CD4-positive, alpha-beta T cell treated with Interleukin-4 for 1 hour (primary cell): ENCODE data around the gene MYO5C.
A peak's percentile ranks its signal among the peaks of the same experiment; 100 is the strongest.
"Not testable (repeated sequence)": the region's sequence is repeated elsewhere in the genome, so short reads cannot be mapped to it uniquely, and the experiment has no call there.

Source experiments
- DNase-seq, 2 donors: peaks; one replicate each; pipeline ENCODE4 v3.0.0-alpha.2; 2020 to 2022

The MYO5C gene

DNA sequence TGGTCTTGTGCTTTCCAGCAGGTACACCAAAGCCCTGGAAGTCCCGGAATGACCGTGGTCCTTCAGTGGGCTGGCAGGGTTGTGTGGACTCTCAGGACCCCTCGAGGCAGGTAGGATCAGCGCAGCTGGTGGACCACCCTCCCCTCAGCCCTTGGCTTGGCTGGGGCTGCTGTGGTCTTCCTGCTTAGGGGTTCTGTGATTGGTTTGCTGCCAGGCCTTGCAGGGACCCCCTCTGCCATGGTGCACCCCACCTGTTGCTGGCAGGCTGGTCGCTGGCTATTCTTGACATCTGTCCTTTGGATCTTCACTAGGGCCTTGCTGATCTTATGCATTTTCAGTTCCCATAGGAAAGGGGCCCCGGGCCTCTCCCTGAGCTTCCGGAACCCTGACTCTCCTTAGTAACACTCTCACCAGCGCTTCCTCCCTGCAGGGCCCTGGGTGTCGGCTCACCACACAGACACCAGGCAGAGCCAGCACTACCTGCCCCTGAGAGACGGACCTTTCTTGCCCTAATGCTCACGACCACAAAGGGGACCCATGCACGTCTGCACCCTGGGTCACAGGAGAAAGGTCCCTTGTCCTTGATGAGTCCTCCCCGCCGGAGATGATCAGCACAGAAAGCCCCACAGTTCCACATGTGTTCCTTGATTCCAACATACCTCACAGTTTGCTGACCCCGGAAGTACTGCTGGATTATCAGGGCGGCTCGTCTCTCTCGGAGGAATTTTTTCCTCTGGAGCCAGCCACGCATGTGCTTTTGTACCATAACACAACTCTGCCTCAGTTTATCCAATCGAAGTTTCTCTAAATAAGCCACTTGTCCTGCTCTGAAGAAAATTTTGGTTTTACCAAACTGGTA lies 51.7 kb downstream of the MYO5C start:
- no peak for DNase-seq

DNA sequence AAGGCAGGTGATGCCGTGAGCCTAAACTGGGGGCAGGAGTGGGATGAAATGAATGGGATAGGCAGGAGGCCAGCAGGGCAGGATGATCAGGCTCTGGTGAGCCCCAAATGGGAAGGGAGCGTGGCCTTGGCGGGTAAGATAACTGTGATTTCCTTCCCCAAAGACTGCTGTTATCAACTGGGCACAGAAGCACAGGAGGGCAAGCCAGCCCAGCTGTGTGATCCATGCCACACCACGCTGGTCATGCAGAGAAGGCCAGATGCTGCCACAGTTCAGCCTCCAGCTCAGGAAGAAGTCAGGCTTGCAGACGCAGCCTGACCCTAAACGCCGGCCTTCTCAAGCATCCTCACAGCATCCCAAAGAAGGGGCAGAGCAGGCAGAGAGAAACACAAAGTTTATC lies 52.3 kb downstream of the MYO5C start:
- no peak for DNase-seq

DNA sequence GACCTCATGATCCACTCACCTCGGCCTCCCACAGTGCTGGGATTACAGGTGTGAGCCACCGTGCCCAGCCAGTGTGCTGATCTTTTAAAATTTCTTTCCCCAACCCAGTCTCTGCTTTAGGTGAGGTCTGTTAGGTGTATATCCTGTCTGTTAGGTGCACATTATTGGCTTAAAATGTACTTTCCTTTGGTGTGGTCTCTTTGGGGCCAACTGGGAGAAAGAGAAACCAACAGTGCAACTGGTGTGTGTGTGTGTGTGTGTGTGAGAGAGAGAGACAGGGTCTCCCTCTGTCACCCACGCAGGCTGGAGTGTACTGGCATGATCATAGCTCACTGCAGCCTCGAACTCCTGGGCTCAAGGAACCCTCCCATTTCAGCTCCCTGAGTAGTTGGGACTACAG lies 54.1 kb downstream of the MYO5C start:
- DNase-seq, result peak in 1 of 2 donors; percentile 37

DNA sequence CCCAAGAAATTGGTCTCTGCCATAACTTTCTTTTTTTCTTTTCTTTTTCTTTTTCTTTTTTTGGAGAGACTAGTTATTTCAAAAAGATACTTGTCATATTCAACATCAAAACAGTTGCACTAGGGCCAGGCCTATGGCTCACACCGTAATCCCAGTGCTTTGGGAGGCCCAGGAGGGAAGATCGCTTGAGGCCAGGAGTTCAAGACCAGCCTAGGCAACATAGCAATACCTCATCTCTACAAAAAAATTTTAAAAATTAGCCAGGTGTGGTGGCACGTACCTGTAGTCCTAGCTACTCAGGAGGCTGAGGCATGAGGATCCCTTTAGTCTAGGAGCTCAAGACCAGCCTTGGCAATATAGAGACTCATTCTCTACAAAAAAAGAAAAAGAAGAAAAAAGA lies 55.4 kb downstream of the MYO5C start:
- no peak for DNase-seq

DNA sequence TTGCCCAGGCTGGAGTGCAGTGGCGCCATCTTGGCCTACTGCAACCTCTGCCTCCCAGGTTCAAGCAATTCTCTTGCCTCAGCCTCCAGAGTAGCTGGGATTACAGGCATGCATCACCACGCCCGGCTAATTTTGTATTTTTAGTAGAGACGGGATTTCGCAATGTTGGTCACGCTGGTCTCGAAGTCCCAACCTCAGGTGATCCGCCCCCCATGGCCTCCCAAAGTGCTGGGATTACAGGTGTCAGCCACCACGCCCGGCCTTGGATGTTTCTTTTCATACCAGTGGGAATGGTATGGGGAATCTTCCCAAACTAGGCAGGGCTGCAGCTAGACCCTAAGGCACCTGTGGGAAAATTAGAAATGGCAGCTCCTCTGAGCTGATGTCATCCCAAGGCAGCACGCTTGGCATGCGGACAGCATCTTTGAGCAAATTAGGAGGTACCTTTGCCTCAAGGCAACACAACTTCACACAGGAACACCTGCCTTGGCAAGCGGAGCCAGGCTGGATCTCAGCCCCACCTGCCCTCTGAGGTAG lies 56.5 kb downstream of the MYO5C start:
- not testable (repeated sequence) for DNase-seq

DNA sequence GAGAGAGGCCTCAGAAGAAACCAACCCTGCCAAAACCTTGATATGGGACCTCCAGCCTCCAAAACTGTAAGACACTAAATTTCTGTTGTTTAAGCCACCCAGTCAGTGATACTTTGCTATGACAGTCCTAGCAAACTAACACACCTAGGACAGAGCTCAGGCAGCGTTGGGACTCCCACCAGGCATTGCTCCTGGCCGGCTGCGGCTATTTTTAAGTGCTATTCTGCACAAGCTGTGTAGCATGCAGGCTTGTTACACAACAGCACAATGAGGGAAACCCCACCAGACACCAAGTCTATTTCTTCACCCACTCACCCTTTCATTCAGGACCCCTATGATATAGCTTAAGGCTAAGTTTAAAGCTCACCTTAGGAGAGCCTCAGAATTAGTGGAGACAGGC lies 57.5 kb downstream of the MYO5C start:
- no peak for DNase-seq

DNA sequence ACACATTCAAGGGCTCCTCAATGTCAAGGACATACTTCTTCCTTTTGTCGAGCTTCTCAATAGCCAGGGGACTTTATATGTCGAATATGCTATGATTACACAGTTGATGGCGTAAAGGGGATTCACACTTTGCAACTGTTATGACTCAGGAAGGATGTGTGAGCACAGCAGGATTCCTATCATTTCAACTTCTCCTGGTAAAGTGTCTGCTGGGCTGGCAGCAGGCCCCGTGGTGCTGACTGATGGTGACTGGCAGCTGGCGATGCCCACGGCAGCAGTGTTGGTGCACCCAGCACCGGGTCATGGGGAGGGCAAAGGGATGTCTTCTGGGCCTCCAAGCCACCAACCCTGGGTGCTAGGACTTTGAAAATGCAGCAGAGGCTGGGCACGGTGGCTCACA lies 59.6 kb downstream of the MYO5C start:
- no peak for DNase-seq

DNA sequence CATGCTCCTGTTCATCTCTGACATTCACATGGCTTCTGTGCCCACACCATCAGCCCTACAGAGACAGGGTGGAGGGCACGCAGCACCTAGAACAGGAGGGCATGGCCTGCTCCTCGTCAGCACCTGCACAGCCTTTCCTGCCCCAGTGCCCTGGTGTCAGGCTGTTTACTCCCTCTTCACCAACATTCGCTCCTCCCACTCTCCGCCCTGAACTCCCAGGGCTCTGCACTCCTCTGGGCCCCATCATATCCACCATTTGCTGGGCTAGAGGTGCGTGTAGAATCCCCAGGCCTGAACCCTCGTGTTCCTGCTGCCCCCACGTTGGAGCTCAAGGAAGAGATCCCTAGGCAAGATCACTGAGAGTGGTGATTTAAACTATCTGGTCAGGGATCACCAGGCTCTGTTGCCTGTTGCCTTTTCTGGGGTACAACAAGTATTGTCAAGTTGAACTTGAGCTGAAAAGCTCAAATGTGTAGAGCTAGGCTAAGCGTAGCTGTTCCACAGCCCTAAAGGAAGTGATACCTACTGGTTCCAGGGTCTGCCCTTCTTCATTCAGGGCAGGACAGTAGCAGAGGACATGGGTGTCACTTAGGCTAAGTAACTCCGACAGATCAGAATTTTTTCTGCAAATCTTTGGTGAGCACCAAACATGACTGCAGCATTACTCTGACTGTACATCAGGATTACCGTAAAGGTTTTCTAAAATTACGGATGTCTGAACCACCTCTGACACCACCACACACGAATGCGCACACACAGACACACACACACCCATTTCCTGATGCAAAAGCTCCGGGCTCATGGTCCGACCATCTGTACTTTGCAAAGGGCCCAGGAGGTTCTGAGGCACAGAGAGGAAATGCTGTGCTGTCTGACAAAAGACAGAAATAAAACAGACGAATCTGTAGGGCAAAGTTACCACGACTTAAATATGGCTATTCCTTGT lies 60.7 kb downstream of the MYO5C start:
- peak; percentile 25 to 64 for DNase-seq

DNA sequence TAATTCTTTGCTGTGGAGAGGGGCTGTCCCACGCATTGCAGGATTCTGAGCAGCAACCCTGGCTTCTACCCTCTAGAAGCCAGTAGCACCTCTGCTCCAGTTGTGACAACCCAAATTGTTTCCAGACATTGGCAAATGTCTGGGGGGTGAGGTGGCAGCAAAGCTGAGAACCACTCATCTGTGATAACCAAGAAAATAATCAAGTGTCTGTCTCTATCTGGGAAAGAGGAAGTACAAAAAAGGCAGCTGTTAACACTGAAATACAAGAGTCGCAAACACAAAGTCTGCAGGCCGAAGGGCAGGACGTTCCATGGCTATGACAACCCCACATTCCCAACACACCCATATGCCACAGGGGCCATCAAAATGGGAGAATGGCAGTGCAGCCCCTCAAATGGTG lies 62.2 kb downstream of the MYO5C start:
- peak in 1 of 2 donors; percentile 71 for DNase-seq

DNA sequence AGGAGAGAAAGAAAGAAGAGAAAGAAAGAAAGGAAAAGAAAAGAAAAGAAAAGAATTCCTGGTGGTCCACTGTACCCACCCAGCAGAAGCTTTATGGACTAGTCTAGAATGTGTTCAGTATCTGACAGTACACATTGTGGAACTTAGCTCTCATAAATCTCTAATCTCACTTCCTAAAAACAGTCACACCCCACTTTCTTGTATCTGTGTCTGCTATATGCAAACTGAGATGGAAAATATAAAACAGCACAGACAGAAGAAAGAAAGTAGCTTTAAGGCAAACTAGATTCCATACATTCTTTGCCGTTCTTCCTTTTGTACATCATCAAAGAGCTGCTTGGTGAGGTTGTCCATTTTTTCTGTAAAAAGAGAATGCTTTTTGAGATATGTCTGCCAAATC lies 63.3 kb downstream of the MYO5C start:
- DNase-seq, result no peak

DNA sequence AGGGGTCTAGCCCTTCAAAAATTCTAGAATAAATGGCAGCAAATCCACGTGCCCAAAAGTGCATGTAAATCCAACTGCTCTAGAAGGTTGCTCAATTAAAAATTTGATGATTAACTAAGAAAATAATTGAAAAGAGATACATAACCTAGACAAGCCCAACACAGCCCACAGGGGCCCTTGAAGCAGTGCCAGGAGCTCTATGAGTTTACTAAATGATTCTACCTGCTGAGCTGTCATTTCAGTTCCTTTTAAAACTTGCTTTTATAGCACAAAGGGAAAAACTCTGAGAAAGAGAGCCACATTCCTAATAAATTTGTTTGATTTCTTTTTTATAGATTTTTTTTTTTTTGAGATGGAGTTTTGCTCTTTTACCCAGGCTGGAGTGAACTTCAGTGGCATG lies 65.5 kb downstream of the MYO5C start:
- no peak for DNase-seq

DNA sequence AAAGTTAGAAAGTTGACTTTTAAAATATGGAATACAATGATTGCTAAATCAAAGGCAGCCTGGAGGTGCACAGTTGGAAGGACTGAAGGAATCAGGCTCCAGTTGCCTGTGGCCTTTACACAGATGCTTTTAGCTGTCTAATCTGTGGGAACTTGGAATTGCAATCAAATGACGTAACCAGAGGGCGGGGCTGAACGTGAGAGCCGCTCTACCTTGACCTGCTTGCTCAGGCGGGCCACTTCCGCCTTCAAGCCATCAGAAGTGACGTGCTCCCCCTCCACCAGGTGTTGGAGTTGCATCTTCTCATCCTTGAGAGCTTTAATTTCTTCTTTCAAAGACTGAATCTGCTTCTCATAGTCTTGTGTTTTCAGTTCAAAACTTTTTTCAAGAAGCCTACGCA lies 66.7 kb downstream of the MYO5C start:
- DNase-seq, result peak in 1 of 2 donors; percentile 87

DNA sequence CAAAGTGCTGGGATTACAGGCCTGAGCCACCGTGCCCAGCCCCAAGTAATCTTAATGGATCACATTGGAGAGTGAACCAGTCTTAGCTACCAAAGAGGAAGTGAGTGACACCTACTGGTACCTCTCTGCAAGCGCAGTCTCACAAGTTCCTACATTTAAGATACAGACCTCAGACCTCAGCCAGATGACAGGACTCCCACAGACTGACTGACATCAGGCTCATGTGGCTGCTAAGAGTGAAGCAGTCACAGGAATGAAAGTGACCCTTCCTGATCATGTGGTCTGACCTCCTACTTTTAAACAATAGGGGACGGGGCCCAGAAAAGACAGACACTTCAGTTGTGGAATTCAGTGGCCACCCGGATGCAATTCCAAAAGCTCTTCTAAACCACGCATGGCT lies 68.1 kb downstream of the MYO5C start:
- peak; percentile 83 to 85 for DNase-seq

DNA sequence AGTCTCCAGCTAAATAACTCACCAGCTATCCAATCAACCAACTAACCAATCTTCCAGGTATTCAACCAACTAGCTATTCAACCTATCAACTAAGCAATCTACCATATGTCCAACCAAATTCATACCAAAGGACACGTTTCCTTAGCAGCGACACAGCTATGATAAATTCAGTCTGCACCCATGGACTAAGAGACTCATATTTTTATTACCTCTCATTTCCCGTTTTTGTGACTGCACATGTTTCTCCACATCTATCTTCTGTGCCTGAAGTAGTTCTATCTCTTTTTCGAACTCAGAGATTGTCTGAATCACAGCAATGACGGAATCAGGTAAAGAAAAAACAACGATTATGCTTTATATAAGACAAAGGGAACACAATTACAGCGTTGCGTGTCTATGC lies 70.4 kb downstream of the MYO5C start:
- no peak for DNase-seq

DNA sequence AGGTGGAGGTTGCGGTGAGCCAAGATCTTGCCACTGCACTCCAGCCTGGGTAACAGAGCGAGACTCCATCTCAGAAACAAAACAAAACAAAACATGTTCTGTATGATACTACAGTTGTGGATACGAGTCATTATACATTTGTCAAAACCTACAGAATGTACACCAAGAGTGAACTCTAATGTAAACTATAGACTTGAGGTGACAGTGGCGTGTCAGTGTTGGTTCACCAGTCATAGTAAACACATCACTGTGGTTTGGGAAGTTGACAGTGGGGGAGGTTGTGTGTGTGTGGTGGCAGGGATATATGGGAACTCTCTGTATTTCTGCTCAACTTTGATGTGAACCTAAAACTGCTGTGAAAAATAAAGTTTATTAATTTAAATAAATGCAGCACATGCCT lies 71.4 kb downstream of the MYO5C start:
- DNase-seq, result no peak

DNA sequence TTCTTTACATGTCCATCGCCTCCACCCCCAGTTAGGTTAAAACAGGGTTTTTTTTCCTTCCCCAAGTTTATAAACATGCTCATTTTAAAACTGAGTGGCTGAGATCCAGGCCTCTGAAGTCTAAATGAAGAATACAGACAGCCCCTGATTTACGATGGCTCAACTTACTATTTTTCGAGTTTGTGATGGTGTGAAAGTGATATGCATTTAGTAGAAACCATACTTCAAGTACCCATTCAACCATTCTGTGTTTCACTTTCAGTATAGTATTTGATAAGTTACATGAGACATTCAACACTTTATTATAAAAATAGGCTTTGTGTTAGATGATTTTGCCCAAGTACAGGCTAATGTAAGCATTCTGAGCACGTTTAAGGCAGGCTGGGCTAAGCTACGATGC lies 73.9 kb downstream of the MYO5C start:
- DNase-seq, result peak in 1 of 2 donors; percentile 32

DNA sequence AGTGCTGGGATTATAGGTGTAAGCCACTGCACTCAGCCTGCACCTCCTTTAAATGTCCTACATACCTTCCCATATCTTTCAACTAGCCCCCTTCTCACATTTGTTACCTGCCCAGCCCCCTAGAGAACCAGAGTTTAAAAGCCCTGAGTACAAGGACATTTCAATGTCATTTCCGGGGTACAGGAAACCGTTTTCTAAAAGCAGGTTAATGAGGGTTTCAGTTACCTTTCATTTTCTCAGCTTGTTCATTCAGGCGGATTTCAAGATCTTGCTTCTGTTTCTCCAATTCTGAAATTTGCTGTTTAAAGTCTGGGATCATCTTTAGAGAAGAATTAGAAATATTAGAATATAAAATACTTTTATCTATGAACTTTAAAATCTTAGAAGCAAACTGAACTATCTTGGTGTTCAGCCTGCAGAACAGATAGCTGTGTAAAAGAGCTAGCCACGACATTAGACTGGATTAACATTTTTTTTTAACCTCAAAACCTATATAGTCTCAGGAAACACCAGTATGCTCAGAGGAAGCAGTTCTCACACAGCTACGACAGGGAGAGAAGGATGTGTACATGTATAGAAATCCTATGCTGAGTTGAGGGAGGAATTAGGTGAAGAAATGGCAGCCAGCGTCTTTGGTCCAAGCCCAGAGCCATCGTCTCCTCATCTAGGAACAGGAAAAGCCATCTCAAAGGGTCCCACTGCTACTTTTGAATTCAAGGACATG lies 74.5 kb downstream of the MYO5C start:
- peak in 1 of 2 donors; percentile 37 for DNase-seq

DNA sequence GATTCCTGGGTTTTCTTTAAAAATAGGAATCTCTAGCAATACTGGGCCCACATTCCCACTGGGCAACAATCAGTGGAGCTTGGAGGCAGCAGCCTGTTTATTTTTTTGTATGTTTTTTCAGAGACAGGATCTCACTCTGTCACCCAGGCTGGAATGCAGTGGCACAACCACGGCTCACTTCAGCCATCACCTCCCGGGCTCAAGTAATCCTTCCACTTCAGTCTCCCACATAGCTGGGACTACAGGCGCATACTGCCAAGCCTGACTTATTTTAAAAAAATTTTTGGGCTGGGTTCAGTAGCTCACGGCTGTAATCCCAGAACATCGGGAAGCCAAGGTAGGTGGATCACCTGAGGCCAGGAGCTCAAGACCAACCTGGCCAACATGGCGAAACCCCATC lies 75.4 kb downstream of the MYO5C start:
- no peak for DNase-seq

DNA sequence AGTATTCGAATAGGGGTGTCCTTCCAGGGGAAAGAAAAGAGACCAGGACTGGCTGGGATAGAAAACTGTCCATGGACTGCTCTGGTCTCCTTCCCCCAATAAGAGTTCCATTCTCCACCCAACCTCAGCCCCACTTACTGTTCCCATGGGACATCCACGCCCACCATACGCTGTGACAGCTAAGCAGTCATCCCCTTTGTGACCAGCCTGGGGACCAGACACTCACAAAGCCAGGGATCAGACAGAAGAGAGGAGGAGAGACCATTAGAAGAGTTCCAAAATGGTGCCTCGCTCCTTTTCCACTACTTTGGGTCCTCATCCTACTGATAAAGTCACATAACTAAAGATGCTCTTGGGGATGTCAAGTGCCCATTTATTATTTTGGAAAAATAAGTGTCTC lies 76.8 kb downstream of the MYO5C start:
- DNase-seq, result no peak

DNA sequence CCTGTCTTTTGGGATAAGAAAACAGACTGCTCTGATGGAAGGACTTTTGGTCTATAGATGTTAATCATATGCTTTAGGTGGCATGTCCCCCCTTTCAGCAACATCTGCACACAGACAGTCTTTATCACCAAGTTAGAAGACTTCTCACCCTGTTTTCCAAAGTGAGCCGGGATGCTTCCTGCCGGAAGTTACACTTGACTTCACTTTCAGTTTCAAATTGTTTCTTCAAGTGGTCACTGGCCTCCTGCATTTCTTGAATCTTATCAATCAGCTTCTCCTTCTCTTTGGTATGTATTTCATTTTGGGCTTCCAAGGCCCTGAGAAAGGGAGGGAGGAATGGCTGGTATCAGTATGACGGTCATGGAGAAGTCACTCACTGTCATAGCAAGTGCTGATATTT lies 77.2 kb downstream of the MYO5C start:
- DNase-seq, result no peak

DNA sequence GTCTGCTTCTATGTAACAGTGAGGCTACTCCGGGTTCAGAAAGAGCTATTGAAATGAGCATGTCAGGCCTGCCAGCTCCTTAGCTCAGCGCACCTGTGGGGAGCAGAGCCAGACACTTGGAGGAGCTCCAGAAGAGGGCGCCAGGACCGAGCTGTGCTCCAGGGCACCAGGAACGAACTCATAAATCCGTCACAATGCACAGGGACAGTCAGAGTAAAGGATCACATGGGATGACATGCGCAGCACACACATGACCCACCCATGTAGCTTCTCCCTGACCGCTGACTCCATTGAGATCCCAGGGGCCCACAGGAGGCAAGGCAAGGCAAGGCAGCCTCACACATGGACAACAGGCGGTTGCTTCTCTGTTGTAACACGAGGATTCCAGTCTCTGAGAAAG lies 78.4 kb downstream of the MYO5C start:
- peak in 1 of 2 donors; percentile 9 for DNase-seq

DNA sequence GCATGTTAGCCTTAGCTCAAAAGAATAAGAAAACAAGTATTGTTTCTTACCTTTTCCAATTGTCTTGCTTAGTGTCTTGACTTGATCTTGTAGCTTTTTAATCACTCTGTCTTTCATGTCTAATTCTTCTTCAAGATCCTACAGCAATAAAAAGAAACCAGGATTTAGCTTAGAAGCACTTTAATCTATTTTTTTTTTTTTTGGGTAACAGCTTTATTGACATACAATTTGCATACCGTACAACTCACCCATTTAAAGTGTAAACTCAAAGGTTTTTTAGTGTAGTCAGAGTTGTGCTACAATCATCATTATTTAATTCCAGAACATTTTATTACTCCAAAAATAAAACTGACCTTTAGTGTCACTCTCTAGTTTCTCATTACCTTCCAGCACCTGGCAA lies 81.1 kb downstream of the MYO5C start:
- no peak for DNase-seq

DNA sequence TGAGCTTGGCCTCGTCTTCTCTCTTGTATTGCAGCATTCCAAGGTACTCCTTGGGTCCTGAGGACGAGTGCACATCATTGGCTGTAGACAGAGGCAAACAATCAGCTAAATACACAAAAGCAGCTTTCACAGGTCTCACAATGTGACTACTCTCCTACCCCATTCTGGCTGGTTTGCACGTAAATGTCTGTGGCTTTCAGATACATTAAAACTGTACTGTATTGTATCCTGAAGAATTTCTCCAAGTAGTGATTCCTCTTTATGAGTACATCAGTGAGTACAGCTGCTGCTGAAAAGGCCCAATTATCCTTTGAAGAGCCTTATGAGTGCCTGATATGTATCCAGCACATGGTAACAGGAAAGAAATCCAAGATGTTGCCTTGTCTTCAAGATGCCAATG lies 82.4 kb downstream of the MYO5C start:
- DNase-seq, result no peak
